ENCODE measurements around the gene NKAIN2. TPM values are rescaled to one million over a fixed set of nuclear protein-coding genes. Genes with fewer than 3 reads are reported as not detected.

The NKAIN2 gene
- total and polyA plus RNA-seq, 9 of the 15 experiments (the other 6 are each of a cell fraction or from before 2014, with no cell fraction given), result not detected

GRCh38 chr6:124355146-124355545, 551.5 kb downstream of the NKAIN2 start:
- ATAC-seq (no peak), DNase-seq (ENCODE audit: extremely low read depth in 1 of 4, low spot score in 3 of 4) (no peak), FAIRE-seq (no peak)
- no peak overlapping the region for H2AFZ ChIP-seq (ENCODE audit: low read depth, low read length)
- CTCF ChIA-PET (ENCODE audit: low intra/inter-chr PET ratio), result no interaction called here
- BruUV-seq (replicated peaks), result no TSS peak
- no peaks in the 10 kb centered on the region for H3K9me1 ChIP-seq (ENCODE audit: control insufficient read depth, insufficient read depth, low read length)
- no peak for TF ChIP-seq ZNF407 (IDR thresholded peaks at IDR 0.05; ENCODE audit: low read depth)
- no peaks in the 10 kb centered on the region for H3K27me3 ChIP-seq (ENCODE audit: control insufficient read depth in 2 of 2, insufficient read depth in 2 of 2, low read length in 2 of 2)
- H3K4me2 ChIP-seq (ENCODE audit: insufficient read depth, low read length), result no peak overlapping the region
- in situ Hi-C loops (cut with MboI), result no loop called here
- no peaks in the 10 kb centered on the region for H3K79me2 ChIP-seq (ENCODE audit: control insufficient read depth, insufficient read depth, low read length)
- H3K9me3 ChIP-seq (replicated peaks; ENCODE audit: control insufficient read depth, insufficient read depth, low read depth, low read length), result no peaks in the 10 kb centered on the region
- no peak overlapping the region for H3K9ac ChIP-seq (ENCODE audit: insufficient read depth in 1 of 2, low read depth in 2 of 2, low read length in 2 of 2)
- POLR2A ChIA-PET, result no interaction called here
- WGBS (ENCODE audit: insufficient coverage, low coverage, missing lambda C conversion rate), result 0% methylated on average over 4 of the region's 4 CpGs
- intact Hi-C loops (cut with micrococcal nuclease), result no loop called here
- no peaks in the 10 kb centered on the region for H3K4me1 ChIP-seq (replicated peaks in 1 of 2; ENCODE audit: control insufficient read depth in 2 of 2, insufficient read depth in 2 of 2, low read length in 2 of 2)
- no peaks in the 10 kb centered on the region for H4K20me1 ChIP-seq (replicated peaks; ENCODE audit: control insufficient read depth, insufficient read depth, low read length)
- H3K36me3 ChIP-seq (ENCODE audit: control insufficient read depth, insufficient read depth, low read length), result no peaks in the 10 kb centered on the region
- no peak overlapping the region for H3K4me3 ChIP-seq
- H3K27ac ChIP-seq (ENCODE audit: extremely low read depth, low read depth, low read length), result no peak overlapping the region
